EH (cell line): Measurements from ENCODE around the gene NDUFS7.

ENCODE experiments used
- DNase-seq: peaks from one replicate; pipeline ENCODE4 v3.0.0-alpha.2; 2015; ENCODE audit warnings: low read depth

The NDUFS7 gene

DNA sequence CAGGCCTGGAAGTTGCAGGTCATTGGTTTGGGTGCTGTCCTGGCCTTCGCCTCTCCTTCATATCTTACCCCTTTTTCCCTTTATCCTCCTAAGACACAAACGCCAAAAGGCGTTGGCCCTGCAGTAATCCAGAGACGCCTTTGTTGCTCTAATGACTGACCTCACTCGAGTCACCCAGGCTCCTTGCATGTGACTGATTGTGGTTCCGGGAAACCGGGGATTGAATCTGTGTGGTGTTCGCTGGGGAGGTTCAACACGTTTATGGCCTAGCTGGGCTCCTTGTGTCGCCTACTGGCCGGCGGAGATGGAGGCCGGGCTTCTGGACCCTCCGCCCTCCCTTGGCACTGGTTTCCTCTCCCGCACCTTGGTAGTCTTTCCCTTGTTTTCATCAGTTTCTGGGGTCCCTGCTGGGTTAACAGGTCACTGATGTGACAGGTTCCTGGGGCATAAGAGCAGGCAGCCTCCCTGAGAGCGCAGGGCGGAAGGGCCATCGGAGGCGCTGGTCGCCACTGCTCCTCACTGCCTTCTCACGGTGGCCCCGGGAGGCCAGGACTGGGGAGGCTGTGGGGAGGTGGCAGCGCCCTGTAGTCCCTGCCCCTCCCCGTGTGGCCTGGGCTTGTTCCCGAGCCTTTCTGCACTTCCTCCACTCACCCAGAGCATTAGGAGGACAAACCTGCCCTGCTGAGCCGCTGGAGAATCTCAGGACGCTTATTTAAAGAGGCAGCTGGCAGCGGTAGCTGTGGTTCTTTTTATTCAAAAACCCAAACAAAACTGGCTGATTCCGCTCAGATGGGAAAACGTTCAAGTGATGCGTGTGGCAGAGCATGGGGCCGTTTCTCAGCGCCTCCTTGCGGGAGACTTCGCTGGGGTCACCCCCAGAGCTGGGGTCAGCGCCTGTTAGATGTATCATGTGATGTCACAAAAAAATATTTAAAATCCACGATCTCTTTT, 18.1 kb upstream of the NDUFS7 start:
- no peak for DNase-seq

DNA sequence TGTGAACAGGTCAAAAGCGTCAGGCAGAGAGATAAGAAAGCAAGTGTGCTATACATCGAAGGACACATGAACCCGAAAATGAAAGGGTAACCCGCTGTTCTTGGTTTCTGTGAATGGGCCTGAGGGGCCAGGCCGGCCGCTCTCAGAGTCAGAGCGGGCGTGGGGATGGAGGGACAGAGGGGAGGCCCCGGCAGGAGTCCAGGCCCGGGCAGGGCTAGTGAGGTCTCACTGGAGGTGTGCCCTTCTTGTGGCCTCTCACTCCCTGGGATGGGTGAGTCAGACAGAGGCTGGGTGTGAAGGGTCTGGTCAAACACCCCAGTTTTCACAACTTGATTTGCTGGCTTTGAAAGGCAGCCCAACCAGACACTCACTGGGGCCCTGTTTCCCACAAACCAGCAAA, 17.4 kb upstream of the NDUFS7 start:
- no peak for DNase-seq

DNA sequence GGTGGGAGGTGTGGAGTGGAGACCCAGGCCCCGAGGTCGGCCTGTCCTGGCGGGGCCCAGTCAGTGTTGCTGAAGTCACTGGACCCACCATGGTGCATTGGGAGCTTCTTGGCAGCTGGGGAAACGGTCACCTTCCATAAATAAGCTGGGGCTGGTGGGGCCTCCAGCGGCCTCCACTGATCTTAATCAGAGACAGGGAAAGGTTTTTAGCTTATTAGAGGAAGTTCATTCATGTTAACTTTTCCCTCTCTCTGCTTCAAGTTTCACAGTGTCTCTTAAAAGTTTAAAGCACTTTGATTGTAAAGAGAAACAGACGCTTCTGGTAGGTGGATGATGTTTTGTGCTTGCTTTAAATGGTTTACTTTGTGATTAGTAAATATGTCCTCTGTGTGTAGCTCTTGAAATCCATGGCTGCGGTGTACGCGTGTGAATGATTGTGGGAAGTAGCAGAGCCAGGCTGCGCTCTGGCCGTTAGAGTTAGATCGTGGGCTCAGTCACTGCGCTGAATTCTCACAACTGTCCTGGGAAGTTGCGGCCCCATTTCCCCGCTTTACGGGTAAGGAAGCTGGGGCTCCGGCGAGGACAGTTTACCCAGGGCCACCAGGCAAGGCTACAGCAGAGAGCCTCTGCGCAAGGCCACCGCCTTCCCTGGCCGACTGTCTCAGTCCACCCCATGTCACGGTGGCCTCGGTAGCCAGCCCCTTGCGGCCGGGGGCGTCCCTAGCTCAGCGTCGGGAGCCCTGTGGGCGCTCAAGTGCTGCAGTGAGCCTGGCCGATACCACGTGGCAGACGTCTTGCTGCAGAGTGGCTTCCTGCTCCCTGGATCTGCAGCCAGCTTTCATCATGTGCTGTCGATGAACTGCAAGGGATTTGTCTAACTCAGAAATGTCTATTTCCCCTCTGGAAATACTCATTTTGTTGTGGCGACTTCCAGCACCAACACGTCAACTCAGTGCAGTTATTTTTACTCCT, 16.5 kb upstream of the NDUFS7 start:
- DNase-seq, result no peak

DNA sequence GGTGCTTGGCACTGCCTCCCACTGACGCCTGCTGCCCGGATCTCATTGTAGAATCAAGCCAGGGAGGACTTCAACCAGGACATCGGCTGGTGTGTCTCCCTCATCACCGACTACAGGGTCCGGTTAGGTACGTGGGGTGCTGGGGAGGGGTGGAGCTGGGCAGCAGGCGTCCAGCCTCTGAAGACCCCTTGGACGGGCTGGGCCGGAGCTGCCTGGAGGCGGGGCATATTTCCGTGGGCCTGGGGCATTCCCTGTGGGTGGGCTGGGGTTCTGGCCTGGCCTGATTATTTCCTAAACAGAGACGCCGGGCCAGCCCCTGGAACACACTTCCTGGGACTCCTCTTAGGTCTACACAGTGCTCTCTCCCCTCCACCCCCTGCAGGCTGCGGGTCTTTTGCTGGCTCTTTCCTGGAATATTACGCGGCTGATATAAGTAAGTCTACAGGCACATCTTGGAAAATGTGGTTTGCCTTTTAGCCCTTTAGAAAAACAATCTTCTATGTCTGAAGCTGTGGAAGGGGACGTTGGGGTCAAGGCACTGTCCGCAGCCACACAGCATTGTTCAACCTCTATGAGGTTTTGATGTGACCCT, 14.4 kb upstream of the NDUFS7 start:
- DNase-seq, result no peak

DNA sequence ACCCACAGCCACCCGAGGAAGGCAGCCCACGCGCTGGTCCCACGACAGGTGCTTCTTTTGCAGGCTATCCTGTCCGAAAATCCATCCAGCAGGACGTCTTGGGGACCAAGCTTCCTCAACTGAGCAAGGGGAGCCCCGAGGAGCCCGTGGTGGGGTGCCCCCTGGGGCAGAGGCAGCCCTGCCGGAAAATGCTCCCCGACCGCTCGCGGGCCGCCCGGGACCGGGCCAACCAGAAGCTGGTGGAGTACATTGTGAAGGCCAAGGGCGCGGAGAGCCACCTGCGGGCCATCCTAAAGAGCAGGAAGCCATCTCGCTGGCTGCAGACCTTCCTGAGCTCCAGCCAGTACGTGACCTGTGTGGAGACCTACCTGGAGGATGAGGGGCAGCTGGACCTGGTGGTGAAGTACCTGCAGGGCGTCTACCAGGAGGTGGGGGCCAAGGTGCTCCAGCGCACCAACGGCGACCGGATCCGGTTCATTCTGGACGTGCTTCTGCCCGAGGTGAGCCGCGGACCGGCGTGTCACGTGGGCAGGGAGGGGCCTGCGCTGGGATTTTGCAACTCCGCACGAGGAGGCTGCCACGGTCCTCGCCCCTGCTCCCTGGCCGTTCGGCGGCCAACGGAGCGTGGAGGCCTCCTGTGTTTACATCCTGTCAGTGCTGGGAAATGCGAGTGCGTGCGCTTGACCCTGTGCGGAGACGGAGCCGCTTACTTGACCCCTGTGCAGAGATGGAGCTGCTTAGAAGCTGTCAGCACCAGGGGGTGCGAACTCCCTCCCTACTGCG, 12.9 kb upstream of the NDUFS7 start:
- no peak for DNase-seq

DNA sequence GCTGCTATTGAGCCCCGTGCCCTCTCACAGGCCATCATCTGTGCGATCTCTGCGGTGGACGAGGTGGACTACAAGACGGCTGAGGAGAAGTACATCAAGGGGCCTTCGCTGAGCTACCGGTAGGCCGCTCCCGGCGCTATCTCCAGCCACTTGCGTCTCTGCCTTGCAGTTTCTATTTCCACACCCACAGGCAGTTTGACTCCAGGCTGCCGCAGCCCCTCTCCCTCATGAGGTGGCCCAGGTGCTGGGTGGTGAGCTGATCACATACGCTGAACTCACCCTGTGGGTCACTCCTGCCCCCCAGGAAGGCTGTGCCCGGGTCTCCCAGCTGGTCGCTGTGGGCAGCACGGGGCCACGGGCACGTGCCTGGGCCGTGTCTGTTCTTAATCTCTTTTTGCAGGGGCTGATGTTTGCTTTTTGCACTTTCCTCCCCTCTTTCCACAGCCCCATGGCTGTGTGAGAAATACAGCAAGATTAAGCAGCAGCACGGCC, 10.6 kb upstream of the NDUFS7 start:
- DNase-seq, result no peak

DNA sequence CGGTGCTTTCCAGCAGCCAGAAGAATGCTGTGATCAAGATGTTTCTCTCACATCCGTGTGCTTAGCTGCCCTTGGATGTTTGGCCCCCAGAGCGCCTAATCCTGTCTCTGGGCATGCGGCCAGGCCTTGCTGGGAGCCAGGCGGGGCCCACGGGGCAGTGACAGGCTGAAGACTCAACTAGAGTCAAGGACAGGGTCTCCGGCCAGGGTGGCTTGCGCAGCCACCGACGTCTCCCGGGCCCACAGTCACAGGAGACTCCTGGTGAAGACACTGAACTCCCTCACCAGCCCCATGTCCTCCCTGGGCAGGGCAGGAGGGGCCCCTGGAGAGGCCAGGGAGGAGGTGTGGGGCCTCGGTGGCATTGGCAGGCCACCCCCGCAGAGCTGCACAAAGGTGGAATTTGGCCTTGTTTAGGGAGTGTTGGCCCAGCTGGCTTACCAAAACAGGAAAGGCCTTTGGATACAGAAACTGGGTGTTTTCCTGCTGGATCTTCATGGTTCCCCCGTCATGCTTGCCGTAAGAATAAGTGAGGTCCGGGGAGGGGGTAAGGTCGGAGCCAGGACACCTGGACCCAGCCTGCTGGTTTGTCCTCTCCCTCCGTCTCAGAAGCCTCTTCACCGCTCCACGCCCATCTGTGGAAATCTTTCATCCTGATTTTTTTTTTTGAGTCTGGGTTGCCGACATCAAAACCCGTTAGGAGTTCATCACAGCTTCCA, 10.0 kb upstream of the NDUFS7 start:
- peak; percentile 13 for DNase-seq

DNA sequence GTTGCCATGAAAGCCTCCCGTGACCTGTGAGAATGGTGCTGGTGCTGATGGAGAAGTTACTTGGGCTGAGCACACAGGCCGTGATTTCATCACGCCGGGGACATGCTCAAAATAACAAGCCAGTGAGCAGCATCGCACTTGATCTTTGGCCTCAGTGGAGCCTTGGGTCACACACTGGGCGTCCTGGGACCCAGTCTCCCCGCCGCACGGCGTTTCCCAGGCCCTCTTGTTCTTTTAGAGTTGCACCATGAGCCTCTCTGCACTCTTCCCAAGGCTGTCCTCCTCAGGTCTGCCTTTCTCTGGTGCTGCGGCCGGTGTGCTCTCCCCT, 9.5 kb upstream of the NDUFS7 start:
- DNase-seq, result no peak

DNA sequence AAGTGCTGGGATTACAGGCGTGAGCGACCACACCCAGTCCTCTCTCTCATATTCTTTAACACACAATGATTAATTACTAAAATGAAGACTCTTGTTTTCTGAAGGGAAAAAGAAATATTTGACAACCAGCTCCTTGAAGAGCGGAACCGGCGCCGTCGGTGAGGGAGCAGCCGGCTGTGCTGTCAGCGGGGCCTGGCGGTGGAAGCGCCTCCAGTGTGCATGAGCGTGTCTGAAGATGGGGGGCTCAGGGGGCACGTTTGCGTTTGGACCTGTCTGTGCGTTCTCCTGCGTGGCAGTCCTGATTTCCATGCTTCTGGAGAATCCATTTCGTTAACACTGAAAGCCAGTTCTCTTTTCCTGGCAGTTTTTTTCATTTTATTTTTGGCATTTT, 7.3 kb upstream of the NDUFS7 start:
- DNase-seq, result no peak

DNA sequence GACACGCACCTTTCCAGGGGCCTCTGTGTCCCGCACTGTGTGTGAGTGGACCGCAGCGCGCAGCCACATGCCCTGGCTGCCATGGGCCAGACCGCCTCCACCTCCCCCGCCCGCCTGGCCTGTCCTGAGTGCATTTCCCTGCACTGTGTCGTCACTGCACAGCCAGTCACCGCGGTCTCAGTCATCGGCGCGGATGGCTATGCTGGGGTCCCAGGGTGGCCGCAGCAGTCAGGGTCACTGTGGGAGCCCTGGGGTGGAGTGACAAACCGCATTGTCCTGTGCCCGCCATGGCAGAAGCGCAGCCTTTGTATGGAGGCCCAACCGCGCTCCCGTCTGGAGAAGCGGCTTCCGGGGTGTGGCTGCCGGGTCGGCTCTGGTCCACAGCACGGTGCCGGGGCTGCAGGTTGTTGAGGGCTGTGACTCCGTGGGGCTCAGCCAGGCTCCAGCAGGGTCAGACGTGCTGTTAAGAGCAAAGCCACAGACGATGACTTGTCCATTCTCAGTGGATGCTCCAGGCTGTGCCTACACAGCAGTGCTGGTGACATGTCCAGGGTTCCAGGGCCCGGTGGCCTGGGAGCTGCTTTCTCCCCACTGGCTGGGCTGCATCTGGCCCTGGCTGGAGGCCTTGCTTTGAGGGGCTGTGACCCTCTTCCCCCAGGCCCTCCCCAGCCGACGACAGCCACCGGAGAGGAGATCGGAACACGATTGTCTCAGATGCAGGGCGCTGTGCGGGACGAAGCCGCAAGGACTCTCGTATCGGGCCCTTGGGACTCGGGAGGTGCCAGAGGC, 6.3 kb upstream of the NDUFS7 start:
- DNase-seq, result no peak

DNA sequence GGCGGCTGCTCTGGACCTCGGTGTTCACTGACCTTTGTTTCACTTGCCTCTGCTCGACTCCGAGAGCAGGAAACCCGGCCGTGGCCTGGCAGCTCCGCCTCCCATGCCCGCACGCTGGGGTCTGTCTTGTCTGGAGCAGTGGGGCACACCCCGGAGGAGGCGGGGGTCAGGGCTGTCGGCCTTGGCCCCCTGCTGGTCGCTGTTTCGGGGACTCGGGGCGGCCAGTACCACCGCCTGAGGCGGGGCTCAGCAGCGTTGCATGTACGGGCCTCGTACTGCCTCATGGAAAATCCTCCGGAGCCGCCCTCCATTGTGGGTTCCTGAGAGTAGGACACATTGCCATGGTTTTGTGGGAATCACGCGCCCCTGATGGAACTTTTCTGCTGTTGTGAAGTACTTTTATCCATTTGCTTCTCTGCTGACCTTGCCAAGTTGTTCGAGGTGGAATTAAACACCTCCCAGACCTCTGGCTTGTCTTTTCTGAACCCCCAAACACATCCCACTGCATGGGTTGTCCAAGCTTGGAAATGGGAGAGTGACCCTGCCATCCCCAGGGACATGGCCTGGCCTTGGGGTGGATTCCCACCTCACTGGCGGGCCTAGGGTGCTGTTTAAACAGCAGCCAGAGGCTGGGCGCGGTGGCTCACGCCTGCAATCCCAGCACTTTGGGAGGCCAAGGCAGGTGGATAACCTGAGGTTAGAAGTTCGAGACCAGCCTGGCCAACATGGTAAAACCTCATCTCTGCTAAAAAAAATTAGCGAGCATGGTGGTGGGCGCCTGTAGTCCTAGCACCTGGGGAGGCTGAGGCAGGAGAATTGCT, 5.5 kb upstream of the NDUFS7 start:
- no peak for DNase-seq

DNA sequence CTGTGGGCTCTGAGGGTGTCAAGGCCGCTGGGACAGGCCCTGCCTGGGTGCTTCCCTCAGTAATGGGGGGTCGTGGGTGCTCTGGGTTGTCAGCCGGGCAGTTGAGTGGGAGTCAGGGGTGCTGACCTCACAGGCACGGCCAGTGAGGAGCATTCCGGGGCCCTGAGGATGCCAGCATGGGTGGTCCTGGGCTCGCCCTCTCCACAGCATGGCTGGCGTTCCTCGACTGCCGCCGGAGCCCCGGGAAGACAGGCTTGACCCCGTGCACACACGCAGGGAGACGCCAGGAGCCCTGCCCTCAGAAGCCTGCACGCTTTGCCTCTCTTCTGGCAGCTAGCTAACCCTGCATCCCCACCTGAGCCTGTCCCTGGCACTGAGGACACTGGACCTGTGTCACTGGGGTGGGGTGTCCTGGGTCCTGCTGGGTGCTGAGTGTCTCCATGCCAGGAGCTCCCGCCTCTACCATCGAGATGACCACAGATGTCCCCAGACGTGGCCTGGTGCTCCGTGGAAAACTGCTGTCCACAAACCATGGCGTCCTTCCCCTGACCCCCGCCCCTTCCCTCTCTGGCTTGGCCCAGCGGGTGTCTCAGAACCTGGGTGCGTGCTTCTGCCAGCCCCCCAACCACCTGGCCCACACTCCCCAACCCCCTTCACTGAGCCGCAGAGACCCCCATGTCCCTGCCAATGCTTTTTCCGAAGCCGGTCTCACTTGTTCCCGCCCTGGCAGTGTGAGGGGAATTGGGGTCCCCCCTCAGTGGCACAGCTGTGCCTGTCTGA, 4.4 kb upstream of the NDUFS7 start:
- no peak for DNase-seq

DNA sequence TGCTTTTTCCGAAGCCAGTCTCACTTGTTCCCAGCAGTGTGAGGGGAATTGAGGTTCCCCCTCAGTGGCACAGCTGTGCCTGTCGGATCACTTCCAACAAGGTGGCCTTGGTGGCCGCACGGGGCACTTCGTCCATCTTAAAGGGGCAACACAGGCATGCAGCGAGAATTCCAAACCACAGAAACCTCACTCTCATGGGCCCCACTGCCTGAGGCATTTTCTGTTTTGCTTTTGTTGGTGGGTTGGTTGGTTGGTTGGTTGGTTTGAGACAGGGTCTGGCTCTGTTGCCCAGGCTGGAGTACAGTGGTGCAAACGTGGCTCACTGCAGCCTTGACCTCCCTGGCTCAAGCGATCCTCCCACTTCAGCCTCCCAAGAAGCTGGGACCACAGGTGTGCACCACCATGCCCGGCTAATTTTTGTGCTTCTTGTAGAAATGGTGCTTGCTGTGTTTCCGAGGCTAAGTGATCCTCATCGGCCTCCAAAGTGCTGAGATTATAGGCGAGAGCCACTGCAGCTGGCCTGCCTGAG, 3.7 kb upstream of the NDUFS7 start:
- no peak for DNase-seq

DNA sequence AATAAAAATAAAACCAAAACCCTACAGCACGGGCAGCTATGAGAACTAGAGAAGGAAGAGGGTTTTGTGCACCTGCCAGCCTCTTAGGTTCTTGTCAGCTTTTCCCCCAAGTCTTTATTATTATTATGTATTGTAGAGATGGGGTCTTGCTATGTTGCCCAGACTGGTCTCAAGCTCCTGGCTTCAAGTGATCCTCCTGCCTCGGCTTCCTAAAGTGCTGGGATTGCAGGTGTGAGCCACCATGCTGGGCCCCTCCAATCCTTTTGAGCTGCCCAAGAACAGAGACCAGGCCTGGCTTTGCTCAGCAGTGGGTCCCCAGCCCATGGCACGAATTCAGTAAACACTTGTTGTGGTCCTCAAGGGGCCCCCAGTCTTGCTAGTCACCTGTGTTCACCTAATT, 1.5 kb upstream of the NDUFS7 start:
- no peak for DNase-seq

DNA sequence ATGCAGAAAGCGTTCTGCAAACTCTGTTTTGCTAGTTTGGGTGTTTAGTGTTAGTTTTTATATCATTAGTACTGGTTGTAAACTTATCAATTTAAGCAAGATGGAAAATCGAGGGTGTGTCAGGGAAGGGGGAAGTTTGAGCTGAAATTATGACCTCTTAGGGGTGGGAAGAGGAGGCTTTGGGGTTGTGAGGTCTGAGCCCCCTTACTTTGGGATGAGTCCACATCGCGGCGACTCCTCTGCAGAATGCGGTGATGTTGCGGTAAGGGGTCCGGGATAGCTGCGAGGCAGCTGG, 743 bp upstream of the NDUFS7 start:
- DNase-seq, result no peak

DNA sequence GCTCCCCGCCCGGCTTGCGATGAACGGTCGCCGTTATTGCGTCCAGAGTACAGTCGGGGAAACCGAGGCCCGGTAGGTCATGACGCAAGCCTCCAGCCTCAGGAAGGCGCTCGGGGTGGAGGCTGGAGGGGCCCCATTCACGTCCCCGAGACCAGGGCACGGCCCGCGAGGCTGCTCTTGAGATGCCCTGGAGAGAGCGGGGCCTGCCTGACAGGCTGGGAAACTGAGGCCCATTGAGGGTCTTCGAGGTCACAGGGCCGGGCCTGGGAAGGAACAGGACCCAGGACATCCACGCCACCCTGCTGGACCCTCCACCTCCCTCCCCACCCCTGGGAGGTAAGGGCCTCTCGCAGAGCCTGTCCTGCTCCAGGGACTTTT, 367 bp downstream of the NDUFS7 start:
- no peak for DNase-seq

DNA sequence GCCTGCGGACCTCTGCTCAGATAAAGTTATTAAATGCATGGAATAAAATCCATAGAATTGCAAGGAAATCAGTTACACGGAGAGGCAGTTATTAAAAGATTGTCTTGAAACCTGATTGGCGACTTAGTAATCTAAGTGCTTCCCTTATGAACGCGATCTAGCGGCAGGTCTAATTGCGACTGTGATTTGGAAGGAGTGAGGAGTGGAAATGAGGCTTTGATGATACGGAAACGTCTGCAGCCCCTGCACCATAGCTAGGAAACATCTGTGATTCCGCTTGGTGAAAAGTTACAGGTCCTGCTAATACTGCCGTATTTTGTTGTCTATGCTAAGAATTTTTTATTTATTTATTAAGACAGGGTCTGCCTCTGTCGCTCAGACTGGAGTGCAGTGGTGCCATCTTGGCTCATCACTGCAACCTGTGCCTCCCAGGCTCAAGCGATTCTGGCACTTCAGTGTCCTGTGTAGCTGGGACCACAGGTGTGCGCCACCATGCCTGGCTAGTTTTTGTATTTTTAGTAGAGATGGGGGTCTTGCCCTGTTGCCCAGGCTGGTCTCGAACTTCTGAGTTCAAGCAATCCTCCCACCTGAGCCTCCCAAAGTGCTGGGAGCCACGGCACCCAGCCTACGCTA, 887 bp downstream of the NDUFS7 start:
- DNase-seq, result no peak

DNA sequence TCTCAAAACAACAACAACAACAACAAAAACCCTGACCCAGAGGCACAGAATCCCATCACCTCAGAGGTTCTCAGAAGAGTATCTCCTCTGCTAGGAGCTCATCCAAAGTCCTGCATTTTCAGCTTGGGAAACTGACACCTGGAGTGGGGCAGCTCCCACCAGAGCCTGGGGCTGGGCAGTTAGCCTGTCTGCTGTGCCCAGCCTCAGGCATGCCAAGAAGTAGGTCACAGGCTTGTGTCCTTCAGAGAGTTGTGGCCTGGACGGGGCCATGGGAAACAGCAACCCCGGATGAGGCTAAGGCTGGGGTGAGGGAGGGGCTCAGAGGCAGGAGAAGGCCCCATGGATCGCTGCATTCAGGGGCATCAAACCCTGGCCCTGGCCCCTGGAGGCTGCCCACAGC, 2.1 kb downstream of the NDUFS7 start:
- no peak for DNase-seq
